Muscle layer of colon (tissue), 2 donors: Measurements from ENCODE around the gene GOLIM4.
"Not testable (repeated sequence)": the region's sequence is repeated elsewhere in the genome, so short reads cannot be mapped to it uniquely, and the experiment has no call there.

Experiments used
- H3K27ac ChIP-seq: one replicate; pipeline ENCODE4 v1.7.0; 2013; ENCODE audit warnings: low read depth, mild to moderate bottlenecking, low read length, moderate library complexity
- H3K27me3 ChIP-seq, 2 donors: one replicate each; pipeline ENCODE4 v1.7.0; 2013; ENCODE audit warnings: low read length in 2 of 2, mild to moderate bottlenecking in 2 of 2; ENCODE audit not compliant: insufficient read depth in 2 of 2, control insufficient read depth in 1 of 2
- H3K36me3 ChIP-seq: one replicate; pipeline ENCODE4 v1.7.0; 2013; ENCODE audit warnings: mild to moderate bottlenecking, low read length; ENCODE audit not compliant: insufficient read depth
- H3K4me1 ChIP-seq: one replicate; pipeline ENCODE4 v1.7.0; 2013; ENCODE audit warnings: mild to moderate bottlenecking, low read length; ENCODE audit not compliant: insufficient read depth
- H3K4me3 ChIP-seq, 2 donors: one replicate each; pipeline ENCODE4 v1.7.0; 2013; ENCODE audit warnings: low read length in 2 of 2, low read depth in 1 of 2, mild to moderate bottlenecking in 1 of 2, moderate library complexity in 1 of 2
- H3K9ac ChIP-seq: one replicate; pipeline ENCODE4 v1.7.0; 2013; ENCODE audit warnings: low read length
- H3K9me3 ChIP-seq: one replicate; pipeline ENCODE4 v1.7.0; 2013; ENCODE audit warnings: mild to moderate bottlenecking, low read length
- donor health status: abdominal sarcoma.
- donor health status: Adenocarcinoma of cecum.

Gene GOLIM4

DNA sequence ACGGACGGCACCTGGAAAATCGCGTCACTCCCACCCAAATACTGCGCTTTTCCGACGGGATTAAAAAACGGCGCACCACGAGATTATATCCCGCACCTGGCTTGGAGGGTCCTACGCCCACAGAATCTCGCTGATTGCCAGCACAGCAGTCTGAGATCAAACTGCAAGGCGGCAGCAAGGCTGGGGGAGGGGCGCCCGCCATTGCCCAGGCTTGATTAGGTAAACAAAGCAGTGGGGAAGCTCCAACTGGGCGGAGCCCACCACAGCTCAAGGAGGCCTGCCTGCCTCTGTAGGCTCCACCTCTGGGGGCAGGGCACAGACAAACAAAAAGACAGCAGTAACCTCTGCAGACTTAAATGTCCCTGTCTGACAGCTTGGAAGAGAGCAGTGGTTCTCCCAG lies 84.4 kb downstream of the GOLIM4 start:
- H3K9me3 ChIP-seq, H3K27me3 ChIP-seq, H3K4me1 ChIP-seq, H3K4me3 ChIP-seq, H3K27ac ChIP-seq, H3K36me3 ChIP-seq, H3K9ac ChIP-seq: not testable (repeated sequence)

DNA sequence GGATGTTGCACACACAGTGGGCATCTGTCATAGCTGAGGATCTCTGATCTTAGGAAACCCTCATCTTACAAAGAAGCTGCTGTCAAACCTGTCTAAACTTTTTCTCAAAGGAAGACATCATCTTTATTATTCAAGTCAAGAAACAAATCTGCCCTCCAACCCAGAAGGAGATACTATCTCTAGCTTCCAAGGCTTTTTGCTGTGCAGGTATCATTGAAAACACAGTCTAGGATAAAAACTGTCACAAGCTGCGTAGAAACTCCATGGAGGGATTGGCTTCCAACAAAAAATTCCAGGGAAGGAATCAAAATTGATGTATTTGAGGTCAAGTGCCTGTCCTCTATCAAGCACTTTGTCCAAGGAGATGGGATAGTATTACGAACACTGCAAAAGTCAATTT lies 89.1 kb downstream of the GOLIM4 start:
- Histone ChIP-seq H3K27me3 (no peaks in the 10 kb centered on the region), H3K9ac (no peak overlapping the region), H3K36me3 (no peaks in the 10 kb centered on the region), H3K4me1 (no peaks in the 10 kb centered on the region), H3K9me3 (no peaks in the 10 kb centered on the region), H3K4me3 (no peak overlapping the region), H3K27ac (no peak overlapping the region)

DNA sequence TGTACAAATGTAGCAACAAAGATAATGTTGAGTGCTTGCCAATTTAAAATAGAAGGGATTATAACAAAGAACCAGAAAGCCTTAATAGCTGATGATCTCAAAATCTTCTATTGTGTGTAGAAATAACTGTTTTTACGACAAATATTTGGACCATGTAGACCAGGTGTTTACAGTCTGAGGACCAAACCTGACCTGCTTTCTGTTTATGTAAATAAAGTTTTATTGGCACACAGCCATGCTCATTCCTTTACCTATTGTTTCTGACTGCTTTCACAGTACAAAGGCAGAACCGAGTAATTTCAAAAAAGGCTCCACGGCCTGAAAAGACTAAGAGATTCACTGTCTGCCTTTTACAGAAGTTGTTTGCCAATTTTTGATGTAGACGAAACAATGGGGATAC lies 91.8 kb downstream of the GOLIM4 start:
- Histone ChIP-seq H3K4me3 (no peak overlapping the region), H3K27ac (no peak overlapping the region), H3K9ac (no peak overlapping the region), H3K4me1 (no peaks in the 10 kb centered on the region), H3K36me3 (no peaks in the 10 kb centered on the region), H3K9me3 (no peaks in the 10 kb centered on the region), H3K27me3 (no peaks in the 10 kb centered on the region)

DNA sequence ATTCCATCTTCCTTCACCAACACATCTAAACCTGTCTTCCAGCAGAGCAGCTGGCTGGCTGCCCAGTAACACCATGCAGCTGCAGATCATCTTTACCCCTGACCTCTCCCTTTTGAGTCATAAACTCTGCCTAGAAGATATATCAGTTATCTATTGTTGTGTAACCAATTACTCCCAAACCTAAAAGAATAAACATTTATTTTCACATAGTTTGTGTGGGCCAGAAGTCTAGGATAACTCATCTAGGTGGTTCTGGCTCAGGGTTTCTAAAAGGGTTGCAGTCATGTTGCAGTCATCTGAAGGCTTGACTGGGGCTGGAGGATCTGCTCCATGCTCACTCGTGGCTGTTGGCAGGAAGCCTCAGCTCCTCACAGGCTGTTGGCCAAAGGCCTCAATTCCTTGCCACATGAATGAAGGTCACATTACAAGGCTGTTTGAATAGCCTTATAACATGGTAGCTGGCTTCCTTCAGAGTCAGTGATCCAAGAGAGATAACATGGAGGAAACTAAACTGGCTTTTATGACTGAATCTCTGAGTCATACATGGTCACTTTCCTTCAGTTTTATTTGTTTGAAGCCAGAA lies 92.8 kb downstream of the GOLIM4 start:
- Histone ChIP-seq H3K4me1 (no peaks in the 10 kb centered on the region), H3K4me3 (no peak overlapping the region), H3K27ac (no peak overlapping the region), H3K36me3 (no peaks in the 10 kb centered on the region), H3K27me3 (no peaks in the 10 kb centered on the region), H3K9ac (no peak overlapping the region), H3K9me3 (no peaks in the 10 kb centered on the region)

DNA sequence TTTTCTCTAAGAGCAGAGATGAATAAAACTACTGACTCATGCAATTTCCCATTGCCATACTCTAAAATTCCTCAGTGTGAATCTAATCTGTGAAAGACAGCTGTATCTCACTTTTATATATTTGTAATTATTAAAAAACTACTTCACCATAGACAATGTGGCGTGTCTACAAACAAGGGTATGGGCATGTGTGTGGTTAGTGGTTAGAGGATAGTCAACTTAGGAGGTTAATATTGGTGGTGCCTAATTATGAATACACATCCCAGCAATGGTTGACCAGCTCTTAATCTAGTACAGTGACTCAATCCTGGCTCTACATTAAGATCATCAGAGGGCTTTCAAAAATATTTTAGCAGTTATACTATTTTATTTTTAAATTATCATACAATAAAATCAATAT lies 94.5 kb downstream of the GOLIM4 start:
- no peaks in the 10 kb centered on the region for H3K36me3 ChIP-seq
- H3K27me3 ChIP-seq: no peaks in the 10 kb centered on the region
- H3K27ac ChIP-seq: no peak overlapping the region
- H3K4me1 ChIP-seq: no peaks in the 10 kb centered on the region
- H3K9me3 ChIP-seq: no peaks in the 10 kb centered on the region
- no peak overlapping the region for H3K4me3 ChIP-seq
- H3K9ac ChIP-seq: no peak overlapping the region

DNA sequence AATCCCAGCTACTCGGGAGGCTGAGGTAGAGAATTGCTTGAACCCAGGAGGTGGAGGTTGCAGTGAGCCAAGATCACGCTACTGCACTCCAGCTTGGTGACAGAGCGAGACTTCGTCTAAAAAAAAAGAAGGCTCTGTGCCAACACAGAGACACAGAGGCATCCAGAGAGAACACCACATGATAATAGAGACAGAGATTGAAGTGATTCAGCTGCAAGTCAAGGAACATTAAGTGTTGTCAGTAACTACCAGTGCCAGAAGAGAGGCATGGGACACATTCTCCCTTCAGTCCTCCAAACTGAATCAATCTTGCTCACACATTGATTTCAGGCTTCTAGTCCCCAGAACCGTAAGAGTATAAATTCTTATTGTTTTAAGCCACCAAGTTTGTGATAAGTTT lies 97.5 kb downstream of the GOLIM4 start:
- Histone ChIP-seq H3K4me1 (no peaks in the 10 kb centered on the region), H3K36me3 (no peaks in the 10 kb centered on the region), H3K9ac (no peak overlapping the region), H3K27me3 (no peaks in the 10 kb centered on the region), H3K9me3 (no peaks in the 10 kb centered on the region), H3K27ac (no peak overlapping the region), H3K4me3 (no peak overlapping the region)

DNA sequence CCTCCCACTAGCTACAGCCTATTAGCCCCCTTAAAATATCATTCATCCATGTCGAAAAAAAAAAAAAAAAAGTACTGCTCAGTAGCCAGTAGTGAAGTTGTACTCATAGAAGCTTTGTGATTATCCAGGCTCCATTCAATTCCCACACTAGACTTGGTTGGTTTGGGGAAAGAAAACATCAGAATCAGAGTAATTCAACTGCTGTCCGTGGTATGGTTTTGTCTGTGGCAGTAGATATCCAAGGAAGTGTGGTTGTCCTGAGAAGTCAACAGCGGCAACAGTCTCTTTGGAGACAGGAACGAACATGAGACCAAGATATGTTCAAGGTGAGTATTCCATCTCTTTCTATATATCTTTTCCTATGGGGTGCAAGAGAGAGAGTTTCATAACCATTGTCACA lies 99.2 kb downstream of the GOLIM4 start:
- H3K4me3 ChIP-seq: no peak overlapping the region
- no peak overlapping the region for H3K27ac ChIP-seq
- no peaks in the 10 kb centered on the region for H3K27me3 ChIP-seq
- no peaks in the 10 kb centered on the region for H3K36me3 ChIP-seq
- H3K9ac ChIP-seq: no peak overlapping the region
- H3K4me1 ChIP-seq: no peaks in the 10 kb centered on the region
- no peaks in the 10 kb centered on the region for H3K9me3 ChIP-seq

DNA sequence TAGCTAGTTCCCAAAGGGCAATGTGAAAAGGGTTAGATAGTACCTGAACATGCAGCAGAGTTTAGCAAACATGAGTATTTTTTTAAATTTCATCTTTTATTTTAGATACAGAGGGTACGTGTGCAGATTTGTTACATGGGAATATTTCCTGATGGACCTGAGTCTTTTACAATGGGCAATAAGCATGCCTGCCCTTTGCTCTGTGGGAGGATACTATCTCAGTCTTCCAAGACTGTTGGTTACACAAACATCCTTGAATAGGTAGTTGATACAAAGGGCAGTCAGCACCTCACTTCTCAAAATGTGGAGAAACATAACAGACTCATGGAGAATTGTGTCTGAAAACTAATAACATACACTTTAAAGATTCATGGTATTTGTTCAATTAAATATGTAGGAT lies 103.3 kb downstream of the GOLIM4 start:
- H3K36me3 ChIP-seq: no peaks in the 10 kb centered on the region
- H3K9me3 ChIP-seq: no peaks in the 10 kb centered on the region
- no peak overlapping the region for H3K9ac ChIP-seq
- H3K27me3 ChIP-seq: no peaks in the 10 kb centered on the region
- H3K4me3 ChIP-seq: no peak overlapping the region
- no peak overlapping the region for H3K27ac ChIP-seq
- H3K4me1 ChIP-seq: no peaks in the 10 kb centered on the region

DNA sequence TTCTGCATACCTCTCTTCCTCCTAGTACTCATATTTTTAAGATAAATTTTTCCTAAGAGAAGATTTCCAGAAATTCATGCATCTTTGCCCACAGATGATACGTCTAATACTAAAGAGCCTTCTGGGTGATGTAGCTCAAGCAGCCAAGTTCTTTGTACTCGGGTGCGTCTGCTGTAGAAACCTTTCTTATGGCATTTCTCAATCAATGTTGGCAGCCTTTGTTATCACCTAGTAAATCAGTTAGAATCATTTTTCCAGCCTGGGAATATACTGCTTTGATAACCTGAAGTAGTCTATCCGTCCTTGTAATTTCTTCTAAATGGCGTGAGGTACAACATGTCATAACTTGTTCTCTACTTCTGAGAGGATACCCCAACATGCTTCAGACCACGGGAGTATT lies 104.5 kb downstream of the GOLIM4 start:
- no peaks in the 10 kb centered on the region for H3K4me1 ChIP-seq
- H3K9me3 ChIP-seq: no peaks in the 10 kb centered on the region

DNA sequence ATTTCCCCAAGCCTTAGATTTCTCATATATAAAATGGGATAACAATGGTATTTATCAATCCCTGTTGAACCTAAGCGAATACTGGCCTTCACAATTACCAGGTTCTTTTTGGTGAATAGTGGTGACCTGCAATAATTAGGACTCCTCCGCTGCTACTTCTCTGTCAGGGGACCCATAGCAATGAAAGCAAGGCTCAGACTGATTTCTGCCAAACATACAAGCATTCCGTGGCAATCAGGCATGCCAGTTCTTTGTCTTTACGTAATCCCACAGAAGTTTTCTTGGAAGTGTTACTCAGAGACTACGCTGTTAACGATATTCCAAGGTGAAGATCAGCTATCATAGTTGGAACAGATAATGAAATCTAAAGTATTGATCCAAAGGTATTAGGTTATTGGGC lies 105.7 kb downstream of the GOLIM4 start:
- no peaks in the 10 kb centered on the region for H3K36me3 ChIP-seq
- no peak overlapping the region for H3K27ac ChIP-seq
- no peak overlapping the region for H3K9ac ChIP-seq
- no peak overlapping the region for H3K4me3 ChIP-seq
- no peaks in the 10 kb centered on the region for H3K4me1 ChIP-seq
- H3K9me3 ChIP-seq: no peaks in the 10 kb centered on the region
- no peaks in the 10 kb centered on the region for H3K27me3 ChIP-seq

More for the DNA sequence above, 104.5 kb downstream of the GOLIM4 start:
- H3K27ac ChIP-seq: no peak overlapping the region
- no peaks in the 10 kb centered on the region for H3K36me3 ChIP-seq
- no peak overlapping the region for H3K9ac ChIP-seq
- no peaks in the 10 kb centered on the region for H3K27me3 ChIP-seq
- H3K4me3 ChIP-seq: no peak overlapping the region

DNA sequence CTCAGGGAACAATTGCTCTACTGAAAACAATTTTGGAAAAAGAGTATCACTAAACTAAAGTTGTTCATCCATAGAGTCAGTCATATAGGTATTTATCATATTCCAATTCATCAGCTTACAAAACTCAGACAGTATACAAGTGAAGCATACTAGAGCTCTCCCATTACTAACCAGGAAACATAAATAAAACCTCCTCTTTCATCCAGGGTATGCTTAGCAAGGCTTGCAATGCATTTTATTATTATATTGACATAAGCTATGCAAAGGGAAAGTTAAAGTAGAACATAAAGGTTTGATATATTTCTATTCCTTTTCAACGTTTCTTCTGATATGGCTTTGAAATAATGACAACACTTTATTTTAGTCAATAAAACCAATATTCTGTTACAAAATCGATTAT lies 106.7 kb downstream of the GOLIM4 start:
- Histone ChIP-seq H3K27me3 (no peaks in the 10 kb centered on the region), H3K36me3 (no peaks in the 10 kb centered on the region), H3K9me3 (no peaks in the 10 kb centered on the region), H3K4me1 (no peaks in the 10 kb centered on the region), H3K4me3 (no peak overlapping the region), H3K9ac (no peak overlapping the region), H3K27ac (no peak overlapping the region)

DNA sequence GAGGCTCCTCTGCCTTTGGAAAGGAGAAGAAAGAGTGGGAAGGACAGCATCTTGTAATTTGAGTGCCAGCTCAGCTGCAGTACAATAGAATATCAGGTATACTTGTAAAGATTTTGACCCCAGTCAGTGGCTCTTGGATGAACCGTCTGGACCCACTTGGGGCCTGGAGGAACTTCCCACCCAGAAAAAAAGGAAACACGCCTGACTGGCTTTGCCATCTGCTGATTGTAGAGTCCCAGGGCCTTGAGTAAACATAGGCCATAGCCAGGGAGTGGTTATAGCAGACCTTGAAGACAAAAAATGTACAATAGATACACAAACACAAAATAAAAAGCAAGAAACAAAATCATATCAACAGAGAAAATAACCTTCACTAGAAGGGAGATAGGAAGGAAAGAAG lies 112.1 kb downstream of the GOLIM4 start:
- Histone ChIP-seq H3K9ac (no peak overlapping the region), H3K36me3 (no peaks in the 10 kb centered on the region), H3K4me1 (no peaks in the 10 kb centered on the region), H3K27me3 (no peaks in the 10 kb centered on the region), H3K4me3 (no peak overlapping the region), H3K9me3 (no peaks in the 10 kb centered on the region), H3K27ac (no peak overlapping the region)
